Neural progenitor cell (in vitro differentiated cells): ENCODE results near the gene TACO1. TPM values are rescaled to one million over a fixed set of nuclear protein-coding genes. Genes with fewer than 3 reads are reported as not detected.

Source experiments
- DNase-seq: peaks from one replicate; pipeline ENCODE4 v3.0.0-alpha.2; 2016; ENCODE audit warnings: low spot score
- H2AFZ ChIP-seq: fragments of 200-600 bp; sonication (generic); replicated peaks from 2 replicates; pipeline ENCODE4 v1.6.1; 2016; ENCODE audit warnings: antibody characterized with exemption
- H3F3A ChIP-seq: fragments of 200-600 bp; sonication (generic); 2 replicates; pipeline ENCODE4 v1.6.1; 2016; ENCODE audit warnings: antibody characterized with exemption, low read depth
- H3K27ac ChIP-seq: fragments of 200-600 bp; sonication (generic); 2 replicates; pipeline ENCODE4 v1.5.1; 2016; ENCODE audit warnings: mild to moderate bottlenecking
- H3K27me3 ChIP-seq: fragments of 200-600 bp; sonication (generic); 2 replicates; pipeline ENCODE4 v1.6.1; 2016; ENCODE audit warnings: mild to moderate bottlenecking, moderate library complexity
- H3K36me3 ChIP-seq: fragments of 200-600 bp; sonication (generic); 2 replicates; pipeline ENCODE4 v1.5.1; 2016
- H3K4me1 ChIP-seq: fragments of 200-600 bp; sonication (generic); 2 replicates; pipeline ENCODE4 v1.6.1; 2016; ENCODE audit warnings: mixed run types
- H3K4me2 ChIP-seq: fragments of 200-600 bp; sonication (generic); 2 replicates; pipeline ENCODE4 v1.6.1; 2016
- H3K4me3 ChIP-seq: fragments of 200-600 bp; sonication (generic); 2 replicates; pipeline ENCODE4 v1.5.1; 2016
- H3K79me2 ChIP-seq: fragments of 200-600 bp; sonication (generic); 2 replicates; pipeline ENCODE4 v1.6.1; 2016; ENCODE audit warnings: low read depth
- H3K9ac ChIP-seq: fragments of 200-600 bp; sonication (generic); 2 replicates; pipeline ENCODE4 v1.6.1; 2016
- H3K9me3 ChIP-seq: fragments of 200-600 bp; sonication (generic); 2 replicates; pipeline ENCODE4 v1.5.1; 2016; ENCODE audit warnings: low read depth
- H4K20me1 ChIP-seq: fragments of 200-600 bp; sonication (generic); 2 replicates; pipeline ENCODE4 v1.6.1; 2016; ENCODE audit warnings: low read depth
- H3K27ac Mint-ChIP-seq: 3 replicates; pipeline ENCODE4 v1.8.0; 2021; ENCODE audit warnings: mixed read lengths
- H3K27me3 Mint-ChIP-seq: 2 replicates; pipeline ENCODE4 v1.8.0; 2022; ENCODE audit warnings: low read depth, mild to moderate bottlenecking, inconsistent platforms, moderate library complexity, mixed read lengths; ENCODE audit not compliant: insufficient read depth
- H3K36me3 Mint-ChIP-seq: 3 replicates; pipeline ENCODE4 v1.8.0; 2021; ENCODE audit warnings: mixed read lengths
- H3K4me1 Mint-ChIP-seq: 3 replicates; pipeline ENCODE4 v1.8.0; 2021; ENCODE audit warnings: mixed read lengths
- H3K4me3 Mint-ChIP-seq: 3 replicates; pipeline ENCODE4 v1.8.0; 2021; ENCODE audit warnings: mild to moderate bottlenecking, moderate library complexity, mixed read lengths
- H3K9me3 Mint-ChIP-seq: 3 replicates; pipeline ENCODE4 v1.8.0; 2020; ENCODE audit warnings: mixed read lengths
- EZH2 ChIP-seq: fragments of 200-600 bp; sonication (generic); IDR thresholded peaks from 2 replicates; pipeline ENCODE4 v1.6.1; 2017; ENCODE audit warnings: antibody characterized with exemption, mild to moderate bottlenecking, moderate library complexity
- EZH2phosphoT487 ChIP-seq: fragments of 200-600 bp; sonication (generic); IDR thresholded peaks from 2 replicates; pipeline ENCODE4 v1.6.1; 2017; ENCODE audit warnings: antibody characterized with exemption
- total RNA-seq: library from RNA; depleted of rRNA; stranded (reverse); fragments of >200 nt; gene quantifications from 2 replicates; pipeline ENCODE4 v1.2.3, GENCODE V29; 2015; ENCODE audit warnings: low replicate concordance
- TF ChIP-seq, protein P1 (sequence below): fragments of 200-600 bp; sonication (generic); IDR thresholded peaks from 2 replicates; pipeline ENCODE4 v1.5.1; 2017; ENCODE audit warnings: antibody characterized with exemption, mild to moderate bottlenecking

Gene TACO1
- total RNA-seq, 1 donor from 2014 or later: 18.3 TPM

DNA sequence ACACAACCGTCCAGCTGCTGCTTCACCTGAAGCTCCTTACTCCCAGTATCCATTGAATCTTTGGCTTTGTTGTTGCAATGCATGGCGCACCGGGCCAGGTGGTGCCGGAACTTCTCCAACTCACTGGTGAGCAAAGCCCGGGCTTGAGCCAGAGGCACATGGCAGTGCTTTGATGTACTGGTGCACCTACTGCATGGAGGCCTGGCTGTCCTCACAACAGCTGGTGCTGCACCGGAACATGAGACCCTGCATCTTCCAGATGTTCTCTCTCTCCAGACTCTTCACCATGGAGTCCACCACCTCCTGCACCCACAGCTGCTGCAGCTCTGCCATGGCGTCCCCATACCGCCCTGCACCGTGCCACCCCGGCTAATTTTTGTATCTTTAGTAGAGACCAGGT, 10.2 kb downstream of the TACO1 start:
- Histone ChIP-seq H3F3A (peaks cover 7% of the 10 kb centered on the region), H3K27ac (no peak overlapping the region), H2AFZ (no peak overlapping the region), H3K4me1 (no peaks in the 10 kb centered on the region), H3K4me2 (no peak overlapping the region), H3K9ac (no peak overlapping the region), H3K9me3 (no peaks in the 10 kb centered on the region), H3K36me3 (no peaks in the 10 kb centered on the region), H3K27me3 (no peaks in the 10 kb centered on the region), H3K4me3 (no peak overlapping the region), H4K20me1 (no peaks in the 10 kb centered on the region), H3K79me2 (no peaks in the 10 kb centered on the region)
- TF ChIP-seq, protein P1, sequence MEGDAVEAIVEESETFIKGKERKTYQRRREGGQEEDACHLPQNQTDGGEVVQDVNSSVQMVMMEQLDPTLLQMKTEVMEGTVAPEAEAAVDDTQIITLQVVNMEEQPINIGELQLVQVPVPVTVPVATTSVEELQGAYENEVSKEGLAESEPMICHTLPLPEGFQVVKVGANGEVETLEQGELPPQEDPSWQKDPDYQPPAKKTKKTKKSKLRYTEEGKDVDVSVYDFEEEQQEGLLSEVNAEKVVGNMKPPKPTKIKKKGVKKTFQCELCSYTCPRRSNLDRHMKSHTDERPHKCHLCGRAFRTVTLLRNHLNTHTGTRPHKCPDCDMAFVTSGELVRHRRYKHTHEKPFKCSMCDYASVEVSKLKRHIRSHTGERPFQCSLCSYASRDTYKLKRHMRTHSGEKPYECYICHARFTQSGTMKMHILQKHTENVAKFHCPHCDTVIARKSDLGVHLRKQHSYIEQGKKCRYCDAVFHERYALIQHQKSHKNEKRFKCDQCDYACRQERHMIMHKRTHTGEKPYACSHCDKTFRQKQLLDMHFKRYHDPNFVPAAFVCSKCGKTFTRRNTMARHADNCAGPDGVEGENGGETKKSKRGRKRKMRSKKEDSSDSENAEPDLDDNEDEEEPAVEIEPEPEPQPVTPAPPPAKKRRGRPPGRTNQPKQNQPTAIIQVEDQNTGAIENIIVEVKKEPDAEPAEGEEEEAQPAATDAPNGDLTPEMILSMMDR: no peak
- no peak for TF ChIP-seq EZH2
- TF ChIP-seq EZH2phosphoT487: no peak
- H3K36me3 Mint-ChIP-seq: peaks cover 7% of the 10 kb centered on the region
- no peak for DNase-seq
- no peak overlapping the region for H3K4me3 Mint-ChIP-seq
- H3K9me3 Mint-ChIP-seq: no peaks in the 10 kb centered on the region
- H3K27me3 Mint-ChIP-seq: no peaks in the 10 kb centered on the region
- no peaks in the 10 kb centered on the region for H3K4me1 Mint-ChIP-seq
- no peak overlapping the region for H3K27ac Mint-ChIP-seq

DNA sequence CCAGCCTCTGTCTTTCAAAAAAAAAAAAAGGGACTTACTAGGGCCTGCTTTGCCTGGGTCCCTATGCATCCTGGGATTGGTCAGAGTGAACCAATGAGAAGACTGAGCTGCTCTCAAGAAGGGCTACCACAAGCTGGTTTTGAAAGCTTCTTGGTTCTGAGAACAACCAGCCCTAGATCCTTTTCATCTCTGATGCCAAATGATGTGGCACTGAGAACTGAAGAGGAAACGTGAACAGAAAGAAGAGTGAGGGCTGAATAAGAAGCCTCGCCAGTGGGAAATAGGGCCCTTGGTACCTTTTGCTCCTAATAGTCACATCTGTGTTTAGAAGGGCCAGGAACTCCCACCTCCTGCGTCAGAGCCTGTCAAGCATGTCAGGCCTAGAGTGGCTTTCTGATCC, 10.7 kb downstream of the TACO1 start:
- H3K27me3 ChIP-seq: no peaks in the 10 kb centered on the region
- peaks cover 7% of the 10 kb centered on the region for H3F3A ChIP-seq
- no peak overlapping the region for H2AFZ ChIP-seq
- H3K9me3 ChIP-seq: no peaks in the 10 kb centered on the region
- Mint-ChIP-seq H3K4me3 (no peak overlapping the region), H3K4me1 (no peaks in the 10 kb centered on the region), H3K9me3 (no peaks in the 10 kb centered on the region), H3K27ac (no peak overlapping the region), H3K36me3 (peaks cover 7% of the 10 kb centered on the region), H3K27me3 (no peaks in the 10 kb centered on the region)
- TF ChIP-seq EZH2: no peak
- TF ChIP-seq, protein P1: no peak
- TF ChIP-seq EZH2phosphoT487: no peak
- H3K4me3 ChIP-seq: no peak overlapping the region
- H3K27ac ChIP-seq: no peak overlapping the region
- H3K79me2 ChIP-seq: no peaks in the 10 kb centered on the region
- no peak for DNase-seq
- no peaks in the 10 kb centered on the region for H3K4me1 ChIP-seq
- H3K36me3 ChIP-seq: no peaks in the 10 kb centered on the region
- no peaks in the 10 kb centered on the region for H4K20me1 ChIP-seq
- no peak overlapping the region for H3K4me2 ChIP-seq
- no peak overlapping the region for H3K9ac ChIP-seq

DNA sequence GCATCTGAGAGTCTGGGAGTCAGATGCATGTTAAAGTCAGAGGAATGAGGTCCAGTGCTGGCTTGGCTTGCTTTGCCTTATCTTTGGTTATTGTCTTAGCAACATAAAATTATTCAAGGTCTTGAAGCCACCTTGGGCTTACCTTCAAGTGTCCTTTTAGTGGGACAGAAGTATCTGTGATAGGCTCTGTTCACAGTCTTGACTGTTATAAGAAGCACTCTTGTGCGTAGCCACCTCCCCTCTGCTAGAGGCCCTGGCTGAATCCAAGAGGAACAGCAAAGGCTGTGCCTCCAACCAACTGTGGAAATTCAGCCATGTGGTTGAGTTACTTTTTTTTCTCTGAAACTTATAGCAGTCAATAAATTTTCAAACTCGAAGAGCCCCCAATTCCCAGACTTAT, 13.0 kb downstream of the TACO1 start:
- no peak for DNase-seq
- Mint-ChIP-seq H3K4me1 (no peaks in the 10 kb centered on the region), H3K4me3 (no peak overlapping the region), H3K27ac (no peak overlapping the region), H3K36me3 (peaks cover under 1% of the 10 kb centered on the region), H3K27me3 (no peaks in the 10 kb centered on the region), H3K9me3 (no peaks in the 10 kb centered on the region)
- Histone ChIP-seq H3K27ac (no peak overlapping the region), H4K20me1 (no peaks in the 10 kb centered on the region), H3K4me3 (no peak overlapping the region), H3K9me3 (no peaks in the 10 kb centered on the region), H3F3A (peaks cover 7% of the 10 kb centered on the region), H3K27me3 (no peaks in the 10 kb centered on the region), H3K36me3 (no peaks in the 10 kb centered on the region), H3K4me1 (no peaks in the 10 kb centered on the region), H3K4me2 (no peak overlapping the region), H3K79me2 (no peaks in the 10 kb centered on the region), H2AFZ (no peak overlapping the region), H3K9ac (no peak overlapping the region)
- TF ChIP-seq, protein P1: no peak
- TF ChIP-seq EZH2phosphoT487 (no peak), EZH2 (no peak)
